PFSK-1 (cell line): ENCODE measurements around the gene LYPD6B.

Experiments used
- FOXP2 ChIP-seq: optimal IDR thresholded peaks from 2 replicates; pipeline ENCODE3; 2011; ENCODE audit warnings: borderline replicate concordance, control low read depth, inconsistent platforms; ENCODE audit not compliant: insufficient read depth; ENCODE audit errors: extremely low read length, extremely low read depth
- POLR2AphosphoS5 ChIP-seq: IDR thresholded peaks from 2 replicates; pipeline ENCODE4 v1.6.1; 2012; ENCODE audit warnings: low read depth, mild to moderate bottlenecking, control low read depth, low read length, moderate library complexity
- REST ChIP-seq, 2 experiments: IDR thresholded peaks; 2 replicates each; pipeline versions ENCODE4 v1.6.1 to v1.8.0; 2011 to 2012; ENCODE audit warnings: low read depth in 2 of 2, low read length in 2 of 2, control low read depth in 1 of 2, inconsistent platforms in 1 of 2, mild to moderate bottlenecking in 1 of 2, moderate library complexity in 1 of 2; ENCODE audit not compliant: insufficient read depth in 1 of 2
- SIN3A ChIP-seq: IDR thresholded peaks from 2 replicates; pipeline ENCODE4 v1.6.1; 2012; ENCODE audit warnings: mild to moderate bottlenecking, low read length, moderate library complexity, borderline replicate concordance; ENCODE audit not compliant: insufficient read depth
- TAF1 ChIP-seq: IDR thresholded peaks from 2 replicates; pipeline ENCODE4 v1.6.1; 2012; ENCODE audit warnings: low read length, control low read depth, borderline replicate concordance; ENCODE audit not compliant: insufficient read depth

LYPD6B gene

GRCh38 chr2:149104221-149104620, 65.7 kb downstream of the LYPD6B start:
- no peak for TF ChIP-seq REST (IDR thresholded peaks at IDR 0.05; ENCODE audit: insufficient read depth in 1 of 2, low read depth in 2 of 2, low read length in 2 of 2)
- no peak for TF ChIP-seq FOXP2
- TF ChIP-seq SIN3A: no peak
- TF ChIP-seq POLR2AphosphoS5: no peak
- TF ChIP-seq TAF1: no peak

- TF ChIP-seq REST (IDR thresholded peaks at IDR 0.05; ENCODE audit: insufficient read depth in 1 of 2, low read depth in 2 of 2, low read length in 2 of 2) (no peak), TAF1 (no peak), FOXP2 (no peak), SIN3A (no peak), POLR2AphosphoS5 (no peak)
Measured at GRCh38 chr2:149112068-149112467, 73.6 kb downstream of the LYPD6B start.

GRCh38 chr2:149112713-149113112, 74.2 kb downstream of the LYPD6B start:
- TF ChIP-seq REST (IDR thresholded peaks at IDR 0.05; ENCODE audit: insufficient read depth in 1 of 2, low read depth in 2 of 2, low read length in 2 of 2) (no peak), FOXP2 (no peak), SIN3A (no peak), TAF1 (no peak), POLR2AphosphoS5 (no peak)

GRCh38 chr2:149115781-149116180, 77.3 kb downstream of the LYPD6B start:
- no peak for TF ChIP-seq POLR2AphosphoS5
- no peak for TF ChIP-seq FOXP2
- no peak for TF ChIP-seq TAF1
- no peak for TF ChIP-seq REST (IDR thresholded peaks at IDR 0.05; ENCODE audit: insufficient read depth in 1 of 2, low read depth in 2 of 2, low read length in 2 of 2)
- no peak for TF ChIP-seq SIN3A

GRCh38 chr2:149119368-149119767, 80.9 kb downstream of the LYPD6B start:
- TF ChIP-seq REST (IDR thresholded peaks at IDR 0.05; ENCODE audit: insufficient read depth in 1 of 2, low read depth in 2 of 2, low read length in 2 of 2) (no peak), TAF1 (no peak), SIN3A (no peak), POLR2AphosphoS5 (no peak), FOXP2 (no peak)
